ENCODE data around the gene MAP2K5. TPM values are rescaled to one million over a fixed set of nuclear protein-coding genes. Genes with fewer than 3 reads are reported as not detected.

MAP2K5 gene
- total and polyA plus RNA-seq, 8 donors = 1.8 to 94.6 (median 11.1) TPM

DNA sequence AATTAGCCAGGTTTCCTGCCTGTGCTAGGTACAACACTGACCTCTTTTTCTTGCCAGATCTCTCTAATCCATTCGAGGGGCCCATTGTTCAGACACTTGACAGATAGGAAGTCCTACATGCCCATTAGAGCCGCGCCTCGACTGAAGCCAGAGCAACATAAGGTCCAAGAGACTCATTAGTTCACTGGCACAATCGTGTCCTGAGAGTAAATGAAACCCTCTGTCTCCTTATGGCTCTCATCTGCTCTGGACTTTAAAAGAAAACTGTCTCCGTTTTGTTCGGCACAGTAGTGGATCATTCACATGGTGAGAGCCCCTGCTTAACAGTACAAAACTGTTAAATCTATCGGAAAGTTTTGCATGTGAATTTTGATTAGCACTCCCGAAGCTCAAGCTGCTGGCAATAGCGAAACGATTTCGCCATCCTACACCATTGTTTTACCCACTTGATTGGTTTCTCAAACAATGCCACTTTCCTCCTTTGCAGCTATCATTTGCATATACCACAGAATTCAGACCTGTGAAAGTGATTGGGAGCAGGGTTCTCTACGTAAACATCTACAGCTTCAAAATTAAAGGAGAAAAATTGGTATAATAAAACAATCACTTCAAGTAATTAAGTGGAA is 40.6 kb upstream of the MAP2K5 start:
- intact Hi-C loops (cut with DNase I; ENCODE audit: low total_unique reads) = no loop called here
- Histone ChIP-seq H3K4me1 (no peaks in the 10 kb centered on the region), H3K27me3 (no peaks in the 10 kb centered on the region), H3K9me3 (no peaks in the 10 kb centered on the region), H3K36me3 (no peaks in the 10 kb centered on the region), H3K27ac (no peak overlapping the region), H3K4me3 (no peak overlapping the region)
- 59 to 67% (median 62%) methylated on average over 13 of the region's 13 CpGs for WGBS, 5 donors
- TF ChIP-seq, protein P1, sequence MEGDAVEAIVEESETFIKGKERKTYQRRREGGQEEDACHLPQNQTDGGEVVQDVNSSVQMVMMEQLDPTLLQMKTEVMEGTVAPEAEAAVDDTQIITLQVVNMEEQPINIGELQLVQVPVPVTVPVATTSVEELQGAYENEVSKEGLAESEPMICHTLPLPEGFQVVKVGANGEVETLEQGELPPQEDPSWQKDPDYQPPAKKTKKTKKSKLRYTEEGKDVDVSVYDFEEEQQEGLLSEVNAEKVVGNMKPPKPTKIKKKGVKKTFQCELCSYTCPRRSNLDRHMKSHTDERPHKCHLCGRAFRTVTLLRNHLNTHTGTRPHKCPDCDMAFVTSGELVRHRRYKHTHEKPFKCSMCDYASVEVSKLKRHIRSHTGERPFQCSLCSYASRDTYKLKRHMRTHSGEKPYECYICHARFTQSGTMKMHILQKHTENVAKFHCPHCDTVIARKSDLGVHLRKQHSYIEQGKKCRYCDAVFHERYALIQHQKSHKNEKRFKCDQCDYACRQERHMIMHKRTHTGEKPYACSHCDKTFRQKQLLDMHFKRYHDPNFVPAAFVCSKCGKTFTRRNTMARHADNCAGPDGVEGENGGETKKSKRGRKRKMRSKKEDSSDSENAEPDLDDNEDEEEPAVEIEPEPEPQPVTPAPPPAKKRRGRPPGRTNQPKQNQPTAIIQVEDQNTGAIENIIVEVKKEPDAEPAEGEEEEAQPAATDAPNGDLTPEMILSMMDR (IDR thresholded peaks at IDR 0.05) = no peak
- TF ChIP-seq EP300 (IDR thresholded peaks at IDR 0.05) (no peak), POLR2A (IDR thresholded peaks at IDR 0.05) (no peak), POLR2AphosphoS5 (IDR thresholded peaks at IDR 0.05) (no peak)
- peak in 1 of 2 donors; percentile 17 for DNase-seq

DNA sequence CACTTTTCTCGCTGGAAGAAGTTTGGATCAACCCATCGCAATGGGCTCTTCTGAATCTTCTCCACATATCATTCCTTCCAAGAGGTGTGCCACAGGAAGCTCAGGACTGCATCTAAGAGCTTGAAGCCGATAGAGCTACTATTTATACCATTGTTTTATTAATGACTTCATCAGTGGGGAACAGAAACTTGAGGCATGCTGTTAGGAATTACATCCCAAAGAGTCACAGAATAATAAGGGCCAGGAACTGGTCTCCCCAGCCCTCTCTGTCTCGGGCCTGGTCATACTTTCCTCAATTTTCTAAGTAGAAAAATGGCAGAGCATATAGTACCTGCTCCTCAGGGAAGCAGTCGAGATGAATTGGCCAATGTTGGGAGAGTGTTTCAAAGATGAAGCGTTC is 38.4 kb upstream of the MAP2K5 start:
- Histone ChIP-seq H3K36me3 (no peaks in the 10 kb centered on the region), H3K9me3 (no peaks in the 10 kb centered on the region), H3K4me3 (no peak overlapping the region), H3K27ac (no peak overlapping the region), H3K4me1 (no peaks in the 10 kb centered on the region), H3K27me3 (no peaks in the 10 kb centered on the region)
- TF ChIP-seq POLR2AphosphoS5 (IDR thresholded peaks at IDR 0.05) (no peak), EP300 (IDR thresholded peaks at IDR 0.05) (no peak), POLR2A (IDR thresholded peaks at IDR 0.05) (no peak)
- TF ChIP-seq, protein P1 (IDR thresholded peaks at IDR 0.05) = no peak
- intact Hi-C loops (cut with DNase I; ENCODE audit: low total_unique reads) = no loop called here
- DNase-seq = no peak
- WGBS, 5 donors = 93 to 96% (median 95%) methylated on average over 6 of the region's 6 CpGs

DNA sequence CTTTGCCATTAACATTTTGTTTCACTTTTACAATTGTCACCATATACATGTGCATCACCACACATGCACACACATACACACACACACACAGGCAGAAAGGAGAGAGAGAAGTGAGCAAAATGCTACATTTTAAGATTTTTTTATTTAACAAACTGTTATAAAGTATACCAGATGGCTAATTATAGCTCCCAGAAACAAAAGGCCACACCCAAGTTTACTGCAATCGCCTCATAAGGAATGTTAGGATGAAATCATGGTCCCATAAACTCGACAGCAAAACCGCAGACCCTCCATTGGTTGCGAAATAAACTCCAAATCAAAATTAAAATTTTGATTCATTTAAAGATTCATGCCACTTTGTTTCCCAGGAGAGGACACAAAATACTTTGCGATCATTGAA is 37.7 kb upstream of the MAP2K5 start:
- DNase-seq = no peak
- Histone ChIP-seq H3K4me1 (no peaks in the 10 kb centered on the region), H3K4me3 (no peak overlapping the region), H3K9me3 (no peaks in the 10 kb centered on the region), H3K27ac (no peak overlapping the region), H3K36me3 (no peaks in the 10 kb centered on the region), H3K27me3 (no peaks in the 10 kb centered on the region)
- intact Hi-C loops (cut with DNase I; ENCODE audit: low total_unique reads) = no loop called here
- TF ChIP-seq EP300 (IDR thresholded peaks at IDR 0.05) (no peak), POLR2AphosphoS5 (IDR thresholded peaks at IDR 0.05) (no peak), POLR2A (IDR thresholded peaks at IDR 0.05) (no peak)
- TF ChIP-seq, protein P1 (IDR thresholded peaks at IDR 0.05) = no peak
- WGBS, 5 donors = 90 to 92% (median 91%) methylated on average over 5 of the region's 5 CpGs

DNA sequence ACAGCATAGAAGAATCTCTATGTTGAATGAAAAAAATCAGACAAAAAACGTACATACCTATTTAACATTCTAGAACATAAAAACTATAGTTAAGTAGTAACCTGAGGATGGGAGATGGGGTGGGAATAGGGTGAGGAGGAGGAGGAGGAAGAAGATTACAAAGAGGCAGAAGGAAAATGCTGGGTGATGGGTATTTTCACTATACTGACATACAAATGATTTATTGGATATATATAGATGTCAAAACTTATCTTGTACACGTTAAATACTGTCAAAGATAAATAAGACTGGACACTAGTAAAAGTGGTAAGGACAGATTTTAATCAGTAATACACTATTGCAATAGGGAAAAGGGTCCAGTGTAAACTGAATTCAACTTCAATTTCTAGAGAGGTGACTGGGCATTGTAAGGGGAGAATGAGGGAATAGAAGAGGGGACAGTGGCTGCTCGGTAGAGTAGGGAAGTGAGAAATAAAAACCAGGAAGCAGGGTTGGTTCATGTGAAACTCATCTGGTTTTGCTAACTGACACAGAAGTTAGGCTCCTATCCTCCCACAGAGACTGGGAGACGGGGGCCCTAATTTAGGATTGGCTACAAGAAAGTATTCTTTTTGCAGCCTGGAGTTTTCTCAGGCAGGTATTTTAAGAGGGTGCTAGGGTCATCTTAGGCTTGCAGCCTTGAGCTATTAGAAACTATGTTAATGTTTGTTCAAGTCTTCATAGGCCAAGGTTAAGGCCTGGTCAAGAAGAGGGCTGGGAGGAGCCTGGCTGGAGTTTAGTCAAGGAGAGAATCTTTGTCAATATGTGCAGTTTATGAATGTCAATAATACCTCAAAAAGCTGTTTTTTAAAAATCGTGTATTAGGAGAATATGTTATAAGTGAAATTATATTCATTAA is 36.6 kb upstream of the MAP2K5 start:
- Histone ChIP-seq H3K27me3 (no peaks in the 10 kb centered on the region), H3K36me3 (peaks cover 0 to 3% (median 0%) of the 10 kb centered on the region in 4 donors), H3K27ac (no peak overlapping the region), H3K4me1 (no peaks in the 10 kb centered on the region), H3K4me3 (no peak overlapping the region), H3K9me3 (no peaks in the 10 kb centered on the region)
- WGBS, 5 donors = 66 to 71% (median 69%) methylated on average over 5 of the region's 5 CpGs
- no peak for DNase-seq
- TF ChIP-seq, protein P1 (IDR thresholded peaks at IDR 0.05) = no peak
- TF ChIP-seq EP300 (IDR thresholded peaks at IDR 0.05) (no peak), POLR2AphosphoS5 (IDR thresholded peaks at IDR 0.05) (no peak), POLR2A (IDR thresholded peaks at IDR 0.05) (no peak)
- intact Hi-C loops (cut with DNase I; ENCODE audit: low total_unique reads) = no loop called here
